ENCODE data around the gene POMT1.

POMT1 gene

GRCh38 chr9:131475956-131476776 is 26.6 kb upstream of the POMT1 start:
- ChIA-PET POLR2A (ENCODE audit: low non-redundant PET) (no interaction called here), CTCF (interaction anchor here (0.5 to 1.3 kb wide), 5 partner anchors 11 to 124 kb away, joined by 3 to 4 read pairs (median 3); no protein-coding TSS in a partner anchor)
- peak; percentile 65 for TF ChIP-seq CTCF (conservative IDR thresholded peaks at IDR 0.05; ENCODE audit: low read depth)
- DNase-seq (ENCODE audit: low spot score) = no peak
- peak overlapping the region; percentile 15 for H3K27ac ChIP-seq

- POLR2A ChIA-PET (ENCODE audit: low non-redundant PET) = no interaction called here
- DNase-seq (ENCODE audit: low spot score) = no peak
- CTCF ChIA-PET = interaction anchor here (0.6 to 1.3 kb wide), 3 partner anchors 14 to 124 kb away, joined by 3 read pairs; no protein-coding TSS in a partner anchor
- H3K27ac ChIP-seq = peak overlapping the region; percentile 15
- no peak for TF ChIP-seq CTCF (conservative IDR thresholded peaks at IDR 0.05; ENCODE audit: low read depth)
Observed at GRCh38 chr9:131476777-131477345, 25.9 kb upstream of the POMT1 start.

- ChIA-PET CTCF (interaction anchor here (0.5 to 1.5 kb wide), 6 partner anchors 14 to 127 kb away, joined by 3 to 4 read pairs (median 3); no protein-coding TSS in a partner anchor), POLR2A (ENCODE audit: low non-redundant PET) (no interaction called here)
Observed at GRCh38 chr9:131477367-131477766, 25.4 kb upstream of the POMT1 start.

GRCh38 chr9:131477816-131478419 is 24.8 kb upstream of the POMT1 start:
- ChIA-PET CTCF (interaction anchor here (0.5 to 1.5 kb wide), 5 partner anchors 15 to 693 kb away, joined by 3 to 4 read pairs (median 3); no protein-coding TSS in a partner anchor), POLR2A (ENCODE audit: low non-redundant PET) (no interaction called here)
- peak overlapping the region; percentile 15 for H3K27ac ChIP-seq
- no peak for DNase-seq (ENCODE audit: low spot score)
- no peak for TF ChIP-seq CTCF (conservative IDR thresholded peaks at IDR 0.05; ENCODE audit: low read depth)

More at GRCh38 chr9:131477367-131477766, 25.4 kb upstream of the POMT1 start:
- peak overlapping the region; percentile 15 for H3K27ac ChIP-seq
- no peak for DNase-seq (ENCODE audit: low spot score)
- no peak for TF ChIP-seq CTCF (conservative IDR thresholded peaks at IDR 0.05; ENCODE audit: low read depth)

- DNase-seq (ENCODE audit: low spot score) = peak; percentile 34
- POLR2A ChIA-PET (ENCODE audit: low non-redundant PET) = no interaction called here
- CTCF ChIA-PET = interaction anchor here (0.6 to 1.5 kb wide), 3 partner anchors 111 to 693 kb away, joined by 3 to 4 read pairs (median 3); no protein-coding TSS in a partner anchor
- peak; percentile 89 for TF ChIP-seq CTCF (conservative IDR thresholded peaks at IDR 0.05; ENCODE audit: low read depth)
- 0 out of 2 replicates have a peak overlapping the region, but pooled peaks have one; percentile 15 for H3K27ac ChIP-seq
Observed at GRCh38 chr9:131478421-131478868, 24.3 kb upstream of the POMT1 start.

- TF ChIP-seq CTCF (conservative IDR thresholded peaks at IDR 0.05; ENCODE audit: low read depth) = no peak
- no peak for DNase-seq (ENCODE audit: low spot score)
- ChIA-PET POLR2A (ENCODE audit: low non-redundant PET) (no interaction called here), CTCF (interaction anchor here (0.6 to 1.5 kb wide), 3 partner anchors 15 to 129 kb away, joined by 3 to 4 read pairs (median 3); no protein-coding TSS in a partner anchor)
- no peak overlapping the region; the same call in 1 of the 2 replicates for H3K27ac ChIP-seq
Observed at GRCh38 chr9:131478911-131479310, 23.8 kb upstream of the POMT1 start.
